EL (cell line): ENCODE data around the gene CTSD.

ENCODE experiments used
- DNase-seq: peaks from one replicate; pipeline ENCODE4 v3.0.0-alpha.2; 2016

Gene CTSD

GRCh38 chr11:1727096-1727690 lies 36.5 kb downstream of the CTSD start:
- no peak for DNase-seq

GRCh38 chr11:1719781-1720180 lies 43.9 kb downstream of the CTSD start:
- DNase-seq, result no peak

- no peak for DNase-seq
Observed at GRCh38 chr11:1718326-1718725, 45.4 kb downstream of the CTSD start.

- no peak for DNase-seq
Observed at GRCh38 chr11:1717745-1718144, 46.0 kb downstream of the CTSD start.

GRCh38 chr11:1714908-1715885 lies 48.5 kb downstream of the CTSD start:
- DNase-seq, result no peak

- DNase-seq, result no peak
Observed at GRCh38 chr11:1708716-1709115, 55.0 kb downstream of the CTSD start.

- no peak for DNase-seq
Observed at GRCh38 chr11:1707751-1708150, 56.0 kb downstream of the CTSD start.

GRCh38 chr11:1706634-1707400 lies 56.9 kb downstream of the CTSD start:
- DNase-seq, result no peak

- DNase-seq, result no peak
Observed at GRCh38 chr11:1705126-1706052, 58.3 kb downstream of the CTSD start.

- DNase-seq, result no peak
Observed at GRCh38 chr11:1703146-1703545, 60.6 kb downstream of the CTSD start.
